CD14-positive monocyte (primary cell): ENCODE measurements around the gene RTBDN. TPM values are rescaled to one million over a fixed set of nuclear protein-coding genes. Genes with fewer than 3 reads are reported as not detected.

Experiments used
- DNase-seq, 3 donors: peaks; one replicate each; pipeline ENCODE4 v3.0.0-alpha.2; 2011 to 2022
- H2AFZ ChIP-seq: 2 replicates; pipeline ENCODE4 v1.6.0; 2012; ENCODE audit warnings: mild to moderate bottlenecking, low read depth, low read length, inconsistent platforms; ENCODE audit not compliant: insufficient read depth, poor library complexity, severe bottlenecking
- H3K27ac ChIP-seq, 2 donors: 1 replicate in 1 of 2; 2 replicates in 1 of 2; pipeline ENCODE4 v1.5.1; 2012 to 2013; ENCODE audit warnings: low read length in 2 of 2, control low read depth in 1 of 2, inconsistent platforms in 1 of 2, low read depth in 1 of 2, mild to moderate bottlenecking in 1 of 2
- H3K27me3 ChIP-seq, 2 donors: one replicate each; pipeline versions ENCODE4 v1.6.0 to v1.6.1; 2011 to 2013; ENCODE audit warnings: low read length in 2 of 2; ENCODE audit not compliant: control insufficient read depth in 2 of 2, insufficient read depth in 2 of 2
- H3K36me3 ChIP-seq, 2 donors: replicated peaks in 1 of 2; 1 replicate in 1 of 2; 2 replicates in 1 of 2; pipeline versions ENCODE4 v1.5.1 to v1.6.1; 2012 to 2013; ENCODE audit warnings: low read length in 2 of 2, control low read depth in 1 of 2, inconsistent platforms in 1 of 2, mild to moderate bottlenecking in 1 of 2; ENCODE audit not compliant: insufficient read depth in 2 of 2, control insufficient read depth in 1 of 2
- H3K4me1 ChIP-seq, 2 donors: 1 replicate in 1 of 2; 2 replicates in 1 of 2; pipeline versions ENCODE4 v1.5.1 to v1.6.1; 2012 to 2013; ENCODE audit warnings: low read length in 2 of 2, control low read depth in 1 of 2, inconsistent platforms in 1 of 2, mild to moderate bottlenecking in 1 of 2, moderate library complexity in 1 of 2; ENCODE audit not compliant: insufficient read depth in 2 of 2, control insufficient read depth in 1 of 2
- H3K4me2 ChIP-seq: replicated peaks from 2 replicates; pipeline ENCODE3; 2012; ENCODE audit warnings: low read length, moderate library complexity, mild to moderate bottlenecking; ENCODE audit not compliant: poor library complexity, severe bottlenecking; ENCODE audit errors: extremely low read depth
- H3K4me3 ChIP-seq, 3 experiments: fragments of 200-600 bp in 1 of 3; sonication (generic) in 1 of 3; replicated peaks in 1 of 3; 1 replicate in 2 of 3; 2 replicates in 1 of 3; pipeline ENCODE4 v1.5.1; 2011 to 2013; ENCODE audit warnings: low read length in 3 of 3, mild to moderate bottlenecking in 3 of 3, control low read depth in 2 of 3, low read depth in 2 of 3, inconsistent platforms in 1 of 3, moderate library complexity in 1 of 3
- H3K79me2 ChIP-seq: 2 replicates; pipeline ENCODE4 v1.6.0; 2012; ENCODE audit warnings: mild to moderate bottlenecking, control low read depth, inconsistent platforms, low read length, moderate library complexity; ENCODE audit not compliant: insufficient read depth
- H3K9ac ChIP-seq: 2 replicates; pipeline ENCODE4 v1.6.0; 2017; ENCODE audit warnings: low read length, mild to moderate bottlenecking; ENCODE audit not compliant: insufficient read depth, poor library complexity, severe bottlenecking
- H3K9me3 ChIP-seq, 2 donors: replicated peaks in 1 of 2; 1 replicate in 1 of 2; 2 replicates in 1 of 2; pipeline versions ENCODE4 v1.5.1 to v1.6.1; 2012 to 2013; ENCODE audit warnings: low read length in 2 of 2, control low read depth in 1 of 2; ENCODE audit not compliant: control insufficient read depth in 1 of 2, insufficient read depth in 1 of 2
- H4K20me1 ChIP-seq: 2 replicates; pipeline ENCODE4 v1.6.0; 2012; ENCODE audit warnings: mild to moderate bottlenecking, low read length, control low read depth, moderate library complexity; ENCODE audit not compliant: insufficient read depth
- H3K27ac Mint-ChIP-seq, 7 donors: one replicate each; pipeline ENCODE4 v1.8.0; 2020; ENCODE audit warnings: mild to moderate bottlenecking in 7 of 7, mixed read lengths in 7 of 7, moderate library complexity in 6 of 7, inconsistent platforms in 2 of 7
- H3K27me3 Mint-ChIP-seq, 3 donors: one replicate each; pipeline ENCODE4 v1.8.0; 2021 to 2022; ENCODE audit warnings: low read depth in 3 of 3, mild to moderate bottlenecking in 3 of 3, mixed read lengths in 3 of 3, moderate library complexity in 3 of 3, inconsistent platforms in 1 of 3
- H3K36me3 Mint-ChIP-seq, 2 donors: one replicate each; pipeline ENCODE4 v1.8.0; 2020; ENCODE audit warnings: mixed read lengths in 2 of 2, inconsistent platforms in 1 of 2, mild to moderate bottlenecking in 1 of 2
- H3K4me1 Mint-ChIP-seq: one replicate; pipeline ENCODE4 v1.8.0; 2020; ENCODE audit warnings: mild to moderate bottlenecking, mixed read lengths
- H3K4me3 Mint-ChIP-seq, 2 donors: one replicate each; pipeline ENCODE4 v1.8.0; 2020; ENCODE audit warnings: mild to moderate bottlenecking in 2 of 2, mixed read lengths in 2 of 2, moderate library complexity in 1 of 2
- H3K9me3 Mint-ChIP-seq, 7 donors: one replicate each; pipeline ENCODE4 v1.8.0; 2020 to 2022; ENCODE audit warnings: mixed read lengths in 7 of 7, mild to moderate bottlenecking in 6 of 7, moderate library complexity in 6 of 7, inconsistent platforms in 2 of 7
- CTCF ChIP-seq: fragments of 200-600 bp; IDR thresholded peaks from one replicate; pipeline ENCODE4 v1.8.0; 2022; ENCODE audit warnings: antibody characterized with exemption, mild to moderate bottlenecking
- WGBS: methylation state at CpG from one replicate; pipeline ENCODE4 v1.1.5; 2013; ENCODE audit warnings: missing lambda C conversion rate; ENCODE audit not compliant: insufficient coverage; 5-methylcytosine and 5-hydroxymethylcytosine counted together
- intact Hi-C, 2 donors: fragments of 100-400 bp; cut with micrococcal nuclease; formaldehyde crosslinking; loops; one replicate each; pipeline versions ENCODE4 v1.15.0 to v1.15.1; 2023
- polyA plus RNA-seq, 3 donors: library from polyadenylated mRNA; depleted of rRNA in 1 of 3; unstranded in 2 of 3; stranded (reverse) in 1 of 3; fragments of 300-500 nt in 2 of 3; fragments of >200 nt in 1 of 3; fragmentation: Illumina TruSeq in 2 of 3; gene quantifications; 1 replicate in 2 of 3; 2 replicates in 1 of 3; pipeline ENCODE4 v1.2.3, GENCODE V29; 2012 to 2021

The RTBDN gene
- polyA plus RNA-seq, 3 donors = not detected

GRCh38 chr19:12842511-12842910 is 8.1 kb upstream of the RTBDN start:
- TF ChIP-seq CTCF = no peak
- Histone ChIP-seq H3K9ac (no peak overlapping the region), H3K27me3 (peaks cover 37 to 65% of the 10 kb centered on the region in 2 donors), H3K4me1 (peaks cover 22 to 30% of the 10 kb centered on the region in 2 donors), H3K9me3 (peaks cover 6 to 31% of the 10 kb centered on the region in 2 donors), H4K20me1 (no peaks in the 10 kb centered on the region), H3K27ac (no peak overlapping the region), H3K4me3 (no peak overlapping the region), H2AFZ (no peak overlapping the region), H3K4me2 (no peak overlapping the region), H3K79me2 (no peaks in the 10 kb centered on the region), H3K36me3 (no peaks in the 10 kb centered on the region)
- 96% methylated on average over 18 of the region's 18 CpGs for WGBS
- H3K9me3 Mint-ChIP-seq = peaks cover 3 to 22% (median 16%) of the 10 kb centered on the region in 7 donors
- H3K27ac Mint-ChIP-seq = no peak overlapping the region
- peaks cover 61 to 80% (median 67%) of the 10 kb centered on the region in 3 donors for H3K27me3 Mint-ChIP-seq
- intact Hi-C loops = loop anchor here in 1 of 2 donors (5.0 kb wide), 1 partner anchor 35 kb away; the partner anchor contains the start of gene RNASEH2A
- peaks cover 25% of the 10 kb centered on the region for H3K4me1 Mint-ChIP-seq
- H3K4me3 Mint-ChIP-seq = peak overlapping the region in 1 of 2 donors; percentile 35
- DNase-seq = no peak
- peaks cover 2 to 5% of the 10 kb centered on the region in 2 donors for H3K36me3 Mint-ChIP-seq

- intact Hi-C loops = loop anchor here in 1 of 2 donors (5.0 kb wide), 1 partner anchor 34 kb away; the partner anchor contains the start of gene RNASEH2A
- no peak overlapping the region for H3K27ac ChIP-seq
- Mint-ChIP-seq H3K4me3 (peak overlapping the region; percentile 47 to 85), H3K9me3 (peaks cover 3 to 28% (median 21%) of the 10 kb centered on the region in 7 donors), H3K27me3 (peaks cover 62 to 81% (median 71%) of the 10 kb centered on the region in 3 donors), H3K4me1 (peaks cover 22% of the 10 kb centered on the region), H3K27ac (peak overlapping the region in 2 of 7 donors; percentile 25 to 43), H3K36me3 (peaks cover 4 to 5% of the 10 kb centered on the region in 2 donors)
- H3K9me3 ChIP-seq = peaks cover 6 to 43% of the 10 kb centered on the region in 2 donors
- H3K4me1 ChIP-seq = peaks cover 15 to 28% of the 10 kb centered on the region in 2 donors
- peak overlapping the region; percentile 59 for H2AFZ ChIP-seq
- H4K20me1 ChIP-seq = no peaks in the 10 kb centered on the region
- H3K9ac ChIP-seq = no peak overlapping the region
- no peak for DNase-seq
- no peaks in the 10 kb centered on the region for H3K36me3 ChIP-seq
- H3K27me3 ChIP-seq = peaks cover 49 to 68% of the 10 kb centered on the region in 2 donors
- H3K79me2 ChIP-seq = no peaks in the 10 kb centered on the region
- peak overlapping the region; percentile 69 for H3K4me2 ChIP-seq
- H3K4me3 ChIP-seq = peak overlapping the region in 2 of 3 experiments; percentile 9 to 66
- TF ChIP-seq CTCF = no peak
- 4% methylated on average over 29 of the region's 29 CpGs for WGBS
Observed at GRCh38 chr19:12841094-12841493, 6.7 kb upstream of the RTBDN start.
